Stimulated activated CD4-positive, alpha-beta T cell treated with anti-CD3 and anti-CD28 coated beads, Interleukin-12 subunit alpha, Interleukin-12 subunit beta, amount 100 ng/mL, for 4 hours (primary cell): ENCODE measurements around the gene ARMC6.

Source experiments
- DNase-seq: peaks from one replicate; pipeline ENCODE4 v3.0.0-alpha.2; 2020

The ARMC6 gene

GRCh38 chr19:19033426-19034203 lies at the start of gene ARMC6, which contains the start of gene SUGP2:
ARMC6 (plus strand) TSS chr19:19033603; CDS start chr19:19034210, 607 bp downstream.
SUGP2 (minus strand) TSS chr19:19033517; CDS start chr19:19031071, 2,446 bp downstream.
- DNase-seq = peak; percentile 86

GRCh38 chr19:18984251-18984650 lies 49.2 kb upstream of the ARMC6 start:
- no peak for DNase-seq

GRCh38 chr19:18985257-18985656 lies 48.1 kb upstream of the ARMC6 start:
- no peak for DNase-seq

DNA sequence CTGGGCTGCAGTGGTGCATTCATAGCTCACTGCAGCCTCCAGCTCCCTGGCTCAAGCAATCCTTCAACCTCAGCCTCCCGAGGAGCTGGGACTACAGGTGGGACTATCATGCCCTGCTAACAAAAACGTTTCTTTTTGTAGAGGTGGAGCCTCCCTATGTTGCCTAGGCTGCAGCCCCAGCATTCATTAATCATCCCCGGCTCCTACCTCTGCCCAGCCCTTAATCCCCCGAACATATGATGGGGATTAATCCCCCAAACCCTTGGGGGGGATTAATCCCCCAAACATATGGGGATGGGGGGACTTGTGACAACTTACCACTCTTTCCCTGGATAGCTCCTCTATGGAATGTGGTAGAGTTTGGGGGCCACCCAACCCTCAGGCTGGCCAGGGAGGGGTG lies 45.9 kb upstream of the ARMC6 start:
- DNase-seq = no peak

DNA sequence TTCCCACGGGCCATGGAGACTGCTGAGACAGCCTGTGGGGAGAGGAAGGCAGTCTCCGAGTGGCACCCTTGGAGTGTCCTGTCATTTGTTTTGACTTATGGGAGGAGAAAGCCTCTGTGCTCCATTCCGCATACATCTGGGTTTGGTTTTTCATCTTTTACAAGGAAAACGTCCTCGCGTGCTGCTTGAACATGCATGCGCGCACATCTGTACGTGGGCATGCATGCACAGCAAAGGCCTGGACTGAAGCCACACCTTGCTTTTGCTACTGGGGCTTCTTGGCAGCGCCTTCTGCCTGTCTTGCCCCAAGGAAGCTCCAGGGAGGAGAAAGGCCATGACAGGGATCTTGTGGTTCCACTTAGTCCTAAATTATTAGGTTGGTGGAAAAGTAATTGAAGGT lies 44.1 kb upstream of the ARMC6 start:
- no peak for DNase-seq

DNA sequence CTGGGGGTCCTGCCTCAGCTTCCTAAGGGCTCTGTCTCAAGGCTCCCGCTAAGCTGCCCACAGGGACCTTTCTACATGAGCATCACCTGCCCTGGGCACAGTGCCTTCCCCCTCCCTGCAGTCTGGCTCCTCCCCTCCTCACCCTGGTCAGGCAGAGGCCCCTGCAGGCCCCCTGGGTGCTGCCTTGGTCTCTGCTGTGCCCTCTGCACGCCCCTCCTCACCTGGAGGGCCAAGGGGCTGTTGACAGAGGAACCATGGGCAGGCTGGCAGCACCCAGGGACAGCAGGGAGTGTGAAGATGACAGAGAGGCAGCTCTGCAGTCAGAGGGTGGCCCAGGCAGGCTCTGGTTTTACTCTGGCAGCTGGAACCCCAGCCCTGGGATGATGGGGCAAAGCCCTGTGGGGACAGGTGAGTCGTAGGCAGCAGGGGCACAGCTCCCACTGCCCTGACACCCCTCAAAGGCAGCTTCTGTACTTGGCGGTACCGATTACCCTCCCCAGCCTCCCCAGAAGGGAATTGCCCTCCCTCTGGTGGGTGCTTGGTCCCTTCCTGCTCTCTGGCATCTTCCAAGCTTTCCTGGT lies 43.2 kb upstream of the ARMC6 start:
- no peak for DNase-seq

GRCh38 chr19:18991006-18991405 lies 42.4 kb upstream of the ARMC6 start:
- no peak for DNase-seq

- no peak for DNase-seq
Observed at GRCh38 chr19:18991468-18991867, 41.9 kb upstream of the ARMC6 start.

DNA sequence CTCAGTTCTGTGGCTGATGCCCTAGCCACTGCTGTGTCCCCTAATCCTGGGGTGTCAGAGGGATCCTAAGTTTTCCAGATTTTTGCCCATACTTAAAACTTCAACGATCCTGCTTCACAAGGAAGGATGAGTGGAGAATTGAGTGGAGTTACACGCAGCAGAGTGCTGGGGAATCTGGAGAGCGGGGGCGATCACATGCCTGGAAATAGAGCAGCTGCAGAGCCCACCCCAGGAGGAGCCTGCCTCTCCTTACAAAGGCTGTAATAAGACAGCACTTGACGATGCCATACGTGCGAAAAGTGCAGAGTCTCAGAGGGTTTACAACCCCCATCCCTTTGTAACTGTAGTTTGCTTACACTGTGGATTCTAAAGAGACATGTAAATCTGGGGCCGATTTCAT lies 40.7 kb upstream of the ARMC6 start:
- DNase-seq = no peak

DNA sequence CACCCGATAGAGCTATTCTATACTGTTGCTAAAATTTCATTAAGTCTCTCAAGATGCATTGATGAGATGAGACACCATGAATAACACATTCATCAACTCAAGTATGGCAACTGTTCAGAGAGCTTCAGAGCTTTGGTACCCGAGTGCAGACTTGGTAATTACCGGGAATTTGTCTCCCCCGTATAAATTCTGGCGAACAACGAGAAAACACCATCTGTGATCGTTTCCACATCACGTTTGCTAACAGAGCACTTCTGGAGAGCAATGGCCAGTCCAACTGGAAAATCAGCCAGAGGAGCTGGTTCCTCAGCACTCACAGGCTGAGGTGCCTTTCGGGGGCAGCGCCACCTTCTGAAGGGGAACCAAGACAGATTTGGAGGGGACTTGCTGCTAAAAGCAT lies 40.3 kb upstream of the ARMC6 start:
- no peak for DNase-seq

DNA sequence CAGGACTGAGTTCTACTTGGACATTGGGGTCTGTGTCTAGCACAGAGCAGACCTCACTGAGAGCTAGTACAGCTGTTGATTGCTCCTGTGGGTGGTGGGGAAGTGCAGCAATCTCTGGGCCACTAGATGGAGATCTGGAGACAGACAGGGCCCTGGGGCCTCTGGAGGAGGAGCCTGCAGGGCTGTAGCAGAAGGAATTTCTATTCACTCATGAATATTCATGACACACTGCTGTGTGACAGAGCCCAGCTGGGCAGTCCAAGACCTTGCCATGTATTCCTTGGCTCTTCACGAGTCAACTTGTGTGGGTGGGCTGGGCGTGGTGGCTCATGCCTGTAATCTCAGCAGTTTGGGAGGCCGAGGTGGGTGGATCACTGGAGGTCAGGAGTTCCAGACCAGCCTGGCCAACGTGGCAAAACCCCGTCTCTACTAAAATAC lies 37.6 kb upstream of the ARMC6 start:
- DNase-seq = no peak

- no peak for DNase-seq
Observed at GRCh38 chr19:18996351-18996750, 37.1 kb upstream of the ARMC6 start.

DNA sequence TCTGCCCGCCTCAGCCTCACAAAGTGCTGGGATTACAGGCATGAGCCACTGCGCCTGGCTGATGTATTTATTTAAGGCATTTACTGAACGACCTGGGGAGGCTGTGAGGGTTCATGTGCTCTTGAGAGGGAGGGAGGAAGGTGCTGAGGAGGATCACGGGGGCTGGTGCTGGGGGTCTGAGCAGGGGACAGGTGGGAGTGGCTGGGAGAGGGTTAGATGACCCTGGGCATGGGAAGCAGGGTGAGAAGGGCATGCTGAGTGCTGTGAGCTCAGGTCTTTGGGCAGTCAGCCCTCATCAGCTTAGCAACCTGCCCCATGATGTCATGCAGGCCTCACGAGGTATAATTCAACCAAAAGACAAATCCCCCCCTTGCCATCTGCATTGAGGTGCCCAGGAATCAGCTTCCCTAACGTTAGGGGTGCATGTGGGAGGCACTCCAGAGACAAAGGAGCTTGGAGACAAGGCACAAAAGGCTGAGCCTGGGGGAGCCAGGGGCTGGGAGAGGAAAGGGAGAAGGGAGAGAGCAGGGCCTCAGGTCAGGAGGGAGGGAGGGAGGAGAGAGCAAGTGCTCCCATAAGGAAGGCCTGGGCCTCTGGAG lies 36.5 kb upstream of the ARMC6 start:
- no peak for DNase-seq

- DNase-seq = no peak
Observed at GRCh38 chr19:18998276-18998675, 35.1 kb upstream of the ARMC6 start.

DNA sequence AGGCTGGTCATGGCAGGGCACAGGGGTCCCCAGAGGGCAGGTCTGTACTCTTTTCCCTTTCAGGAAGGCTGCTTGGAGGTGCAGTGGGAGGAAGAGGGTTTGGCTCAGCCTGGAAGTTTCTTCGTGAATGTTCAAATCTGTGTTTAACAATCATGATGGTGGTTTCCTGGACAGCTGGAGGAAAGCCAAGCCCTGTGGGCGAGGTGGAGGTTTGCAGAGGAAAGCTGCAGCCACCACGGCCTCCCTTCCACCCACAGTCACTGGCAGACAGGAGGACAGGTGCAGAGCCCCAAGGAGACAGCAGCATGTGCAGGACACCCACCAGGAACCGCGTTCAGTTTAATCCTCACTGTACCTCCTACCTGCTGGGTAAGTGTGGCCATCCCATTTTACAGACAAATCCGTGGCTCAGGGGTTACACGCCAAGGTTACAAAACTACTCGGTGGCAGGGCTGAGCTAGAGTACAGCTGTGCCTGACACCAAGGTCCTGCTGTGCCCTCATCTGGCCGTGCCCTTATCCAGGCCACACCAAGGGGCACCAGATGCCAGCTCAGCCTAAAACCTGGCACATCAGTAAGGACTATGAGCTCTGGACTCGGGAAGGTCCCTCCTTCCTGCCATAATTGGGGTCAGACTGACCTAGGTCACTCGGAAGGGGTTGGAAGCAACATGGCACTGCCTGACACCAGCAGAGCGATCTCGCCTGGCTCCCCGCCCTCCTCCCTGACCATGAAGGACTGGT lies 34.2 kb upstream of the ARMC6 start:
- DNase-seq = no peak

DNA sequence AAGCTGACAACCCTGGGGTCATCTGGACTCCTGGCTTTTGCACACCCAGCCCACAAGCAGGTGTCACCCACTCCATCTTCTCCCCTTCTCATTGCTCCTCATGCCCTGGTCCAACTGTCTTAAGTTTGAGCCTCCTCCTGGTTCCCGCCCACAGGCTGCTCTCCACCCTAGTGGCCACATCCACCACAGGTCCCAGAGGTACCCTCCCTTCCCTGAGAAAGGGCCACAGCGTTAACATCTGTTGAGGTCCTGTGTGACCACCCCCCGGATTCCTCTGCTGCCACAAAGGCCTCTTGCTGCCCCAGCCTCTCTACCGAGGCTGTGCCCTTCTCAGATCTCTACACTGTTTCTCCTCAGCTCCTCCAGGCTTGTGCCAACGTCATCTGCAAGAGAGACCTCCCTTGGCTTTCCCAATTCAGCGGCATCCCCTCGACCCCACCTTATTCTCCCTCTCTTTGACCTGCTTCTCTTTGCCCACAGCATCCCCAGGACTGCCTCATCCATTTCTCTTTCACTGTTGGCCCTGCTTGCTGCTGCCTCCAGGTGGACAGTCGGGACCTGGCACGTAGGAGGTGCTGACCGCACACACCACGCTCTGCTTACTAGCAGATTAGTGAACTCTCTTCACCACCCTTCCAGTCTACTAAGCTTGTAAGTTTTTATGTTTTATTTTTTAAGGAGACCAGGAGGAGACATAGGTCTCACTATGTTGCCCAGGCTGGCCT lies 33.3 kb upstream of the ARMC6 start:
- no peak for DNase-seq

DNA sequence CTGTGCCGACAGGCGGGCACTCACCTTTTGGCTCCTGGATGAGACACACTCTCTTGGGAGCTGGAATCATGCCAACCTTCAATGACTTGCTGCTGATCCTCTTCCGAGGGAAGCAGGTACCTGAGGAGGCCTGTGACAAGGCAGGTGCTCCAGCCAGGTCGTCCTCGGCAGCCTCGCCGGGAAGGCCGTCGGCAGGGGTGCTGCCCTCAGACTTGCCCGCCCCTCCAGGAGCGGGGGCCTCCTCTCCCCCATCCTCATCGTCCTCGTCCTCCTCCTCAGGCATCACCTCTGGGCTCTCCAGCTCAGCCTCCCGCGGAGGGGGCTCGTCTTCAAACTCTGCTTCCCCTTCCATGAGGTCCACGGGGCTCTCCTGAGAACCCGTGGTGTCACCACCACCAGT lies 29.3 kb upstream of the ARMC6 start:
- DNase-seq = no peak

DNA sequence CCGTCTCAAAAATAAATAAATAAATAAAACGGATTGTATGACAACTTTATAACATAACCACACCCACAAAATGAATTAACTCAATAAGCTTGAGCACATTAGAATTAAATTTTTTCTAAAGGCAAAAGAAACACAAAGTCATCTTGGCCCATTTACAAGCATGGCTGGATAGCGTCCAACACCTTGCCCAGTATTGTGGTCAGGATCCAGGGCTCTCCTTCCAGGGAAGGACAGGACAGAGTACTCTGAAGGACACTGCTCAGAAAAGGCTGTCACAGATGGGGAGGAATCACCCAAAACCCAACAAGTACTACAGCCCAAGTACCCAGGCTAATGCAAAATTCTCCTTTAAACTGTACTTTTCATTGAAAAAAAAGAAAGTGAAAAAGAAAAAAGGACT lies 27.2 kb upstream of the ARMC6 start:
- no peak for DNase-seq

GRCh38 chr19:19009951-19010350 lies 23.5 kb upstream of the ARMC6 start:
- no peak for DNase-seq

DNA sequence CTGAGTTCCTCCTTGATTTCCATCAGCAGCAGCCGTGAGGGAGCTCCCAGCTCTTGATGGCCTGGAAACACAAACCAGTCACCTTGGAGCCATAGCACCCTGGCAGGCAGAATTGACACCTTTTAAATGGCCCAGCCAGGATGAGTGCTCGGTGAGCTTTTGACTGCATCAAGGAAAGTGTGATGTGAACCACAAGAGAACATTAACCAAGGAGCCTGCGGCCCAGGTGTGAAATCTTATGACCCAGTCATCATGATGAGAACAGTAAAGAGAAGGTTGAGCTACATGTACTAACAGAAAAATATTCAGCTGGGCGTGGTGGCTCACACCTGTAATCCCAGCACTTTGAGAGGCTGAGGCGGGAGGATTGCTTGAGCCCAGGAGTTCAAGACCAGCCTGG lies 22.9 kb upstream of the ARMC6 start:
- DNase-seq = no peak

DNA sequence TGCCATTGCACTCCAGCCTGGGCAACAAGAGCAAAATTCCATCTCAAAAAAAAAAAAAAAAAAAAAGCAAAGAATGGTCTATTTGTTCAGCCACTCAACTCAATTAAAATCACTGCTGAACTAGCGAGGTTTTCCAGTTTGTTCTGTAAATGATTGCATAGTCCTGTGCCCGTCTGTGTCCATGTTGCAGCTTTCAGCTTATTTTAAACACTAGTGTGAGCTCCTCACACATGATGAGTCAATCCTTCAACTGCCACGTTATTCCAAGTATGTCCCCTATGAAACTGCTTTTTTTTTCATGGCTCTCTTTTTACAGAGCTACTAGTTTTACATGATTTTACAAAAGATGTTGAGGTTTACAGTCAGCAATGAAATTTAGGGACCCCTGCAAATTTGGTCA lies 12.3 kb upstream of the ARMC6 start:
- DNase-seq = no peak

GRCh38 chr19:19022380-19022961 lies 10.9 kb upstream of the ARMC6 start:
- DNase-seq = no peak
